HEK293T (cell line): ENCODE results near the gene GRAMD2B.

Source experiments
- CTCF ChIA-PET: fragments of 350-600 bp; formaldehyde crosslinking; extraction: SDS; loops from one replicate; lab custom pipeline; 2021; ENCODE audit warnings: antibody characterized with exemption, inconsistent platforms; lab: Yijun Ruan, JAX
- POLR2A ChIA-PET: fragments of 350-600 bp; formaldehyde crosslinking; extraction: SDS; loops from one replicate; lab custom pipeline; 2020; ENCODE audit warnings: antibody characterized with exemption, inconsistent platforms; lab: Yijun Ruan, JAX
- DNase-seq: peaks from one replicate; pipeline ENCODE4 v3.0.0; 2012; ENCODE audit warnings: mixed read lengths; ENCODE audit errors: extremely low spot score
- ARNT ChIP-seq: fragments of 450-650 bp; IDR thresholded peaks from 2 replicates; pipeline ENCODE4 v1.6.1; 2017; ENCODE audit warnings: mild to moderate bottlenecking
- BHLHE40 ChIP-seq: fragments of 450-650 bp; IDR thresholded peaks from 2 replicates; pipeline ENCODE4 v1.6.1; 2016; ENCODE audit warnings: mild to moderate bottlenecking, moderate library complexity, borderline replicate concordance
- CTBP1 ChIP-seq: fragments of 450-650 bp; IDR thresholded peaks from 2 replicates; pipeline ENCODE4 v1.6.1; 2016; ENCODE audit warnings: borderline replicate concordance
- ELF4 ChIP-seq: fragments of 450-650 bp; IDR thresholded peaks from 2 replicates; pipeline ENCODE4 v1.6.1; 2017; ENCODE audit warnings: antibody characterized with exemption
- FOXA1 ChIP-seq: fragments of 450-650 bp; IDR thresholded peaks from 2 replicates; pipeline ENCODE4 v1.6.1; 2016; ENCODE audit warnings: mild to moderate bottlenecking
- FOXK2 ChIP-seq: fragments of 450-650 bp; IDR thresholded peaks from 2 replicates; pipeline ENCODE4 v1.6.1; 2016; ENCODE audit warnings: mild to moderate bottlenecking
- FOXM1 ChIP-seq: fragments of 450-650 bp; IDR thresholded peaks from 2 replicates; pipeline ENCODE4 v1.6.1; 2017; ENCODE audit warnings: mild to moderate bottlenecking, borderline replicate concordance
- HDGF ChIP-seq: fragments of 450-650 bp; IDR thresholded peaks from 2 replicates; pipeline ENCODE4 v1.6.1; 2017; ENCODE audit warnings: antibody characterized with exemption, borderline replicate concordance
- L3MBTL2 ChIP-seq: fragments of 450-650 bp; conservative IDR thresholded peaks from 2 replicates; pipeline ENCODE4 v1.6.1; 2016; ENCODE audit warnings: mild to moderate bottlenecking
- LEF1 ChIP-seq: fragments of 450-650 bp; IDR thresholded peaks from 2 replicates; pipeline ENCODE4 v1.6.1; 2017; ENCODE audit warnings: mild to moderate bottlenecking, borderline replicate concordance
- NFRKB ChIP-seq: fragments of 450-650 bp; IDR thresholded peaks from 2 replicates; pipeline ENCODE4 v1.6.1; 2016; ENCODE audit warnings: mild to moderate bottlenecking, moderate library complexity
- PKNOX1 ChIP-seq: fragments of 450-650 bp; IDR thresholded peaks from 2 replicates; pipeline ENCODE4 v1.6.1; 2016
- SP1 ChIP-seq: fragments of 450-650 bp; IDR thresholded peaks from 2 replicates; pipeline ENCODE4 v1.6.1; 2017
- SUZ12 ChIP-seq: fragments of 450-650 bp; IDR thresholded peaks from 2 replicates; pipeline ENCODE4 v1.6.1; 2016; ENCODE audit warnings: mild to moderate bottlenecking
- TARDBP ChIP-seq: fragments of 450-650 bp; IDR thresholded peaks from 2 replicates; pipeline ENCODE4 v1.6.1; 2016
- ZNF384 ChIP-seq: fragments of 450-650 bp; IDR thresholded peaks from 2 replicates; pipeline ENCODE4 v1.6.1; 2016

The GRAMD2B gene

DNA sequence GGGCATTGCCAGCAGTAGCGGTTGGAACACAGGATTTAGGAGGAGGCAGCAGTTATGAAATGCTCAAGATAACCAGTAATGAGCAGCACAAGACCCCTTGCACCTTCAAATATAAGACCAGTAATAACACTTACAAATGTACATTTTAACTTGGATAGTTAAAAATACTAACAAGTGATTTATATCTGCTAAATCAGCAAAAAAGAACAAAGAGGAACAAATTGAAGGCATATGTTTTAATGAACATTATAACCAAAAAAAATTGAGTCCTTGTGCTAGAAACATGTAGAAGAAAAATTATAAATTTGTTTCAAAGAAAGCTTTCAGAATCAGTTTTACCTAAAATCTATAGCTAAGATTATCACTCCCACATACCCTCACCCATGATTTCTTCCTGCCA is 119.8 kb downstream of the GRAMD2B start:
- POLR2A ChIA-PET: interaction anchor here (1.4 kb wide), 1 partner anchor 52 kb away, joined by 6 read pairs; the partner anchor contains the start of gene ALDH7A1
- no peak for DNase-seq
- CTCF ChIA-PET: interaction anchor here (0.7 to 2.1 kb wide), 5 partner anchors 12 to 187 kb away, joined by 3 to 7 read pairs (median 6); partner anchors contain the start of gene ALDH7A1
- no peak for TF ChIP-seq ZNF384
- no peak for TF ChIP-seq HDGF
- TF ChIP-seq BHLHE40: no peak
- no peak for TF ChIP-seq PKNOX1
- no peak for TF ChIP-seq FOXK2
- TF ChIP-seq CTBP1: no peak
- no peak for TF ChIP-seq SUZ12
- no peak for TF ChIP-seq L3MBTL2
- no peak for TF ChIP-seq ARNT
- TF ChIP-seq NFRKB: no peak
- no peak for TF ChIP-seq FOXM1
- TF ChIP-seq LEF1: no peak
- TF ChIP-seq SP1: no peak
- TF ChIP-seq FOXA1: no peak
- no peak for TF ChIP-seq ELF4
- no peak for TF ChIP-seq TARDBP

DNA sequence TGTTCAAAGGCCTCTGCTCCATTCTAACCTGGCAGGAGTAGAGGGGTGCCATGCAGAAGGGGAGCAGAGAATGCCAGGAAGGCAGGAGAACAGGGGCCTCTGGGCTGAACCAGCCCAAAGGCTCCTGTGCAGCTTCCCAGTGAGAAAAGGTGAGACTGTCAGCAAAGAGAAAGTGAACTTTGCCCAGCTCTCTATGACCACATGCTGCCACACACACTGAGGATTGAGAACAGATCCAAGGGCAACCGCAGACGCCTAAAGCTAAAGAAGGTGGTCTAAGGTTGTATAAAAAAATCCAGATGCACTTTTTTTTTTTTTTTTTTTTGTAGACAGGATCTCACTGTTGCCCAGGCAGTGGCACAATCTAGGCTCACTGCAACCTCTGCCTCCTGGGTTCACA is 120.5 kb downstream of the GRAMD2B start:
- POLR2A ChIA-PET: interaction anchor here (1.4 kb wide), 1 partner anchor 51 kb away, joined by 6 read pairs; the partner anchor contains the start of gene ALDH7A1
- DNase-seq: no peak
- CTCF ChIA-PET: interaction anchor here (0.6 to 2.1 kb wide), 6 partner anchors 13 to 205 kb away, joined by 3 to 7 read pairs (median 4); partner anchors contain the start of gene ALDH7A1
- TF ChIP-seq ELF4: no peak
- TF ChIP-seq FOXM1: no peak
- TF ChIP-seq SUZ12: no peak
- TF ChIP-seq ZNF384: no peak
- no peak for TF ChIP-seq HDGF
- TF ChIP-seq L3MBTL2: no peak
- no peak for TF ChIP-seq ARNT
- TF ChIP-seq PKNOX1: no peak
